Measurements from ENCODE around the gene SPANXN2. TPM values are rescaled to one million over a fixed set of nuclear protein-coding genes. Genes with fewer than 3 reads are reported as not detected.

Gene SPANXN2
- total RNA-seq, 1 experiment from 2014 or later = not detected

- Histone ChIP-seq H3K27ac (ENCODE audit: low read depth, low read length) (no peak overlapping the region), H3K79me2 (ENCODE audit: insufficient read depth, low read length) (no peaks in the 10 kb centered on the region), H3K9ac (ENCODE audit: low read length) (no peak overlapping the region), H4K20me1 (ENCODE audit: insufficient read depth) (no peaks in the 10 kb centered on the region), H3K4me2 (ENCODE audit: low read length) (no peak overlapping the region), H2AFZ (ENCODE audit: low read depth, low read length, poor library complexity, severe bottlenecking) (no peak overlapping the region), H3K27me3 (ENCODE audit: insufficient read depth, low read length) (no peaks in the 10 kb centered on the region), H3K9me3 (ENCODE audit: control insufficient read depth in 1 of 2, insufficient read depth in 1 of 2, low read depth in 1 of 2, low read length in 2 of 2) (no peaks in the 10 kb centered on the region), H3K4me3 (replicated peaks in 1 of 2; ENCODE audit: low read depth in 1 of 2, low read length in 2 of 2) (no peak overlapping the region), H3K36me3 (ENCODE audit: control insufficient read depth in 1 of 2, insufficient read depth in 2 of 2, low read length in 2 of 2) (no peaks in the 10 kb centered on the region), H3K4me1 (ENCODE audit: control insufficient read depth in 1 of 2, insufficient read depth in 2 of 2, low read length in 2 of 2) (no peaks in the 10 kb centered on the region), H3K9me2 (ENCODE audit: insufficient read depth) (no peaks in the 10 kb centered on the region)
- DNase-seq (ENCODE audit: low read depth, low spot score) (no peak), ATAC-seq (no peak)
- CTCF ChIA-PET = no interaction called here
- POLR2A ChIA-PET = no interaction called here
- RAD21 ChIA-PET (ENCODE audit: low non-redundant PET in 1 of 2, low total read pairs in 2 of 2, uncharacterized antibody in 2 of 2, unreplicated experiment in 2 of 2) = no interaction called here
- BruUV-seq (replicated peaks) = no TSS peak
- TF ChIP-seq SRF (IDR thresholded peaks at IDR 0.05; ENCODE audit: low read depth) (no peak), RAD21 (IDR thresholded peaks at IDR 0.05; ENCODE audit: low read depth) (no peak), FOSL1 (IDR thresholded peaks at IDR 0.05; ENCODE audit: low read depth) (no peak), SP1 (IDR thresholded peaks at IDR 0.05; ENCODE audit: low read depth) (no peak), EZH2 (IDR thresholded peaks at IDR 0.05) (no peak), ZFX (IDR thresholded peaks at IDR 0.05) (no peak)
- TF ChIP-seq, protein P1, sequence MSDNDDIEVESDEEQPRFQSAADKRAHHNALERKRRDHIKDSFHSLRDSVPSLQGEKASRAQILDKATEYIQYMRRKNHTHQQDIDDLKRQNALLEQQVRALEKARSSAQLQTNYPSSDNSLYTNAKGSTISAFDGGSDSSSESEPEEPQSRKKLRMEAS (IDR thresholded peaks at IDR 0.05) = no peak
- TF ChIP-seq, protein P2, sequence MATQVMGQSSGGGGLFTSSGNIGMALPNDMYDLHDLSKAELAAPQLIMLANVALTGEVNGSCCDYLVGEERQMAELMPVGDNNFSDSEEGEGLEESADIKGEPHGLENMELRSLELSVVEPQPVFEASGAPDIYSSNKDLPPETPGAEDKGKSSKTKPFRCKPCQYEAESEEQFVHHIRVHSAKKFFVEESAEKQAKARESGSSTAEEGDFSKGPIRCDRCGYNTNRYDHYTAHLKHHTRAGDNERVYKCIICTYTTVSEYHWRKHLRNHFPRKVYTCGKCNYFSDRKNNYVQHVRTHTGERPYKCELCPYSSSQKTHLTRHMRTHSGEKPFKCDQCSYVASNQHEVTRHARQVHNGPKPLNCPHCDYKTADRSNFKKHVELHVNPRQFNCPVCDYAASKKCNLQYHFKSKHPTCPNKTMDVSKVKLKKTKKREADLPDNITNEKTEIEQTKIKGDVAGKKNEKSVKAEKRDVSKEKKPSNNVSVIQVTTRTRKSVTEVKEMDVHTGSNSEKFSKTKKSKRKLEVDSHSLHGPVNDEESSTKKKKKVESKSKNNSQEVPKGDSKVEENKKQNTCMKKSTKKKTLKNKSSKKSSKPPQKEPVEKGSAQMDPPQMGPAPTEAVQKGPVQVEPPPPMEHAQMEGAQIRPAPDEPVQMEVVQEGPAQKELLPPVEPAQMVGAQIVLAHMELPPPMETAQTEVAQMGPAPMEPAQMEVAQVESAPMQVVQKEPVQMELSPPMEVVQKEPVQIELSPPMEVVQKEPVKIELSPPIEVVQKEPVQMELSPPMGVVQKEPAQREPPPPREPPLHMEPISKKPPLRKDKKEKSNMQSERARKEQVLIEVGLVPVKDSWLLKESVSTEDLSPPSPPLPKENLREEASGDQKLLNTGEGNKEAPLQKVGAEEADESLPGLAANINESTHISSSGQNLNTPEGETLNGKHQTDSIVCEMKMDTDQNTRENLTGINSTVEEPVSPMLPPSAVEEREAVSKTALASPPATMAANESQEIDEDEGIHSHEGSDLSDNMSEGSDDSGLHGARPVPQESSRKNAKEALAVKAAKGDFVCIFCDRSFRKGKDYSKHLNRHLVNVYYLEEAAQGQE (IDR thresholded peaks at IDR 0.05; ENCODE audit: low read depth) = no peak
- intact Hi-C loops (cut with micrococcal nuclease) = no loop called here
These were observed 25.7 kb downstream of the SPANXN2 start for GRCh38 chrX:143694885-143695284.

DNA sequence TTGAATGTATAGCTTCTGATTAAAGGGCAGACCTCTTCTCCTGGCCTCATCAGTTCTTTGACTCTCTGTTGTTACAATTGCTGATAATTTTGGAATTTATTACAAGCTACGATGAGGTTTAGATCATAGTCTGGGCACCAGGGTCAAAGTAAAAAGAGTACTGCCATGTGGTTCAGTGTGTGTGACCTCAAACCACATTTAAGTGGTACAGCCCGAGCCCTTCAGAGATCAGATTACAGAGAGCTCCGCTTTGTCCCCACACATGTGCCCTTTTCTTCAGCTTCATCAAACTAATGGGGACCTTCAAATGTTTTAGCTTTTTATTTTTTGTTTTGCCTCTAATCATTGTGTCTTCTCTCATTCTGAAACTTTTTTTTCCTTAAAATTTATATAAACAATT is 37.1 kb downstream of the SPANXN2 start:
- no peaks in the 10 kb centered on the region for H3K27me3 ChIP-seq (ENCODE audit: insufficient read depth, low read length)
- H3K4me2 ChIP-seq (ENCODE audit: low read length) = no peak overlapping the region
- H3K9me3 ChIP-seq (ENCODE audit: control insufficient read depth in 1 of 2, insufficient read depth in 1 of 2, low read depth in 1 of 2, low read length in 2 of 2) = no peaks in the 10 kb centered on the region
- no peak for DNase-seq (ENCODE audit: low read depth, low spot score)
- H3K27ac ChIP-seq (ENCODE audit: low read depth, low read length) = no peak overlapping the region
- intact Hi-C loops (cut with micrococcal nuclease) = no loop called here
- ChIA-PET RAD21 (ENCODE audit: low non-redundant PET in 1 of 2, low total read pairs in 2 of 2, uncharacterized antibody in 2 of 2, unreplicated experiment in 2 of 2) (no interaction called here), POLR2A (no interaction called here), CTCF (no interaction called here)
- H3K4me1 ChIP-seq (ENCODE audit: control insufficient read depth in 1 of 2, insufficient read depth in 2 of 2, low read length in 2 of 2) = no peaks in the 10 kb centered on the region
- H3K9me2 ChIP-seq (ENCODE audit: insufficient read depth) = no peaks in the 10 kb centered on the region
- H3K4me3 ChIP-seq (replicated peaks in 1 of 2; ENCODE audit: low read depth in 1 of 2, low read length in 2 of 2) = no peak overlapping the region
- H3K36me3 ChIP-seq (ENCODE audit: control insufficient read depth in 1 of 2, insufficient read depth in 2 of 2, low read length in 2 of 2) = no peaks in the 10 kb centered on the region
- no peak for ATAC-seq
- no peak overlapping the region for H2AFZ ChIP-seq (ENCODE audit: low read depth, low read length, poor library complexity, severe bottlenecking)
- no peak overlapping the region for H3K9ac ChIP-seq (ENCODE audit: low read length)
- no peaks in the 10 kb centered on the region for H3K79me2 ChIP-seq (ENCODE audit: insufficient read depth, low read length)
- no peaks in the 10 kb centered on the region for H4K20me1 ChIP-seq (ENCODE audit: insufficient read depth)
- BruUV-seq (replicated peaks) = no TSS peak
- no peak for TF ChIP-seq TCF7L2 (IDR thresholded peaks at IDR 0.05; ENCODE audit: borderline replicate concordance, extremely low read depth, insufficient read depth, insufficient read length)
- no peak for TF ChIP-seq FOSL1 (IDR thresholded peaks at IDR 0.05; ENCODE audit: low read depth)
- no peak for TF ChIP-seq RAD21 (IDR thresholded peaks at IDR 0.05; ENCODE audit: low read depth)
- TF ChIP-seq CBX3 (IDR thresholded peaks at IDR 0.05; ENCODE audit: low read depth) = no peak
- no peak for TF ChIP-seq SP1 (IDR thresholded peaks at IDR 0.05; ENCODE audit: low read depth)
- TF ChIP-seq EGR1 (IDR thresholded peaks at IDR 0.05; ENCODE audit: low read depth) = no peak
- no peak for TF ChIP-seq POLR2AphosphoS5 (IDR thresholded peaks at IDR 0.05; ENCODE audit: low read depth, low read length)
- TF ChIP-seq ATF3 (IDR thresholded peaks at IDR 0.05) = no peak
- no peak for TF ChIP-seq CEBPB (IDR thresholded peaks at IDR 0.05; ENCODE audit: low read depth)
- no peak for TF ChIP-seq SIN3A (IDR thresholded peaks at IDR 0.05; ENCODE audit: low read depth)
- TF ChIP-seq, protein P2 (IDR thresholded peaks at IDR 0.05; ENCODE audit: low read depth) = no peak
